Measurements from ENCODE around the gene FAM169A.

DNA sequence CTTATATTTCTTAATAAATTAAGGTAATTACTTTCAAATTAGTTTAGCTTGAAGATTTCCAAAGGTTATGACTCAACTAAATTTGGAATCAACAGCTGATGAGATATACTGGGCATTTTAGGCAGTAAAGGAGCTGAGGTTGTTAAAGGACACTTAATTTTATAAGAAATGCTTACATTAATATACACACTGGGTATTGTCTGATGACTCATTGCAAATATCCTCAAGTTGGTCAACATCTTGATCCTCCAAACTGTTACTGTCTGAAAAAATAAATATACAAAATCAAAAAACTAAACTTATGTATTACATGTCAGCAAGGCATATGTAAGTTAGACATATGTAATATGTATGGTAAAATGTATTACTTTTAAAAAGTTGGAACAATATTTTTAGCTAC lies 102.7 kb downstream of the FAM169A start:
- TF ChIP-seq CTCF (IDR thresholded peaks at IDR 0.05; ENCODE audit: insufficient read depth, low read length, poor library complexity, severe bottlenecking) (no peak), EZH2phosphoT487 (conservative IDR thresholded peaks at IDR 0.05; ENCODE audit: low read length) (no peak)
